Fibroblast of lung (primary cell): ENCODE data around the gene OR2A12.

Experiments used
- EZH2 ChIP-seq: IDR thresholded peaks from 2 replicates; pipeline ENCODE4 v1.5.1; 2012; ENCODE audit warnings: low read length, control low read depth, mild to moderate bottlenecking; ENCODE audit errors: missing control alignments
- TF ChIP-seq, protein P1 (sequence below), 2 donors: IDR thresholded peaks in 1 of 2; conservative IDR thresholded peaks in 1 of 2; 1 replicate in 1 of 2; 2 replicates in 1 of 2; pipeline ENCODE4 v1.5.1; 2011 to 2012; ENCODE audit warnings: low read length in 2 of 2, control low read depth in 1 of 2, inconsistent platforms in 1 of 2, low read depth in 1 of 2, mild to moderate bottlenecking in 1 of 2

- TF ChIP-seq, protein P1, sequence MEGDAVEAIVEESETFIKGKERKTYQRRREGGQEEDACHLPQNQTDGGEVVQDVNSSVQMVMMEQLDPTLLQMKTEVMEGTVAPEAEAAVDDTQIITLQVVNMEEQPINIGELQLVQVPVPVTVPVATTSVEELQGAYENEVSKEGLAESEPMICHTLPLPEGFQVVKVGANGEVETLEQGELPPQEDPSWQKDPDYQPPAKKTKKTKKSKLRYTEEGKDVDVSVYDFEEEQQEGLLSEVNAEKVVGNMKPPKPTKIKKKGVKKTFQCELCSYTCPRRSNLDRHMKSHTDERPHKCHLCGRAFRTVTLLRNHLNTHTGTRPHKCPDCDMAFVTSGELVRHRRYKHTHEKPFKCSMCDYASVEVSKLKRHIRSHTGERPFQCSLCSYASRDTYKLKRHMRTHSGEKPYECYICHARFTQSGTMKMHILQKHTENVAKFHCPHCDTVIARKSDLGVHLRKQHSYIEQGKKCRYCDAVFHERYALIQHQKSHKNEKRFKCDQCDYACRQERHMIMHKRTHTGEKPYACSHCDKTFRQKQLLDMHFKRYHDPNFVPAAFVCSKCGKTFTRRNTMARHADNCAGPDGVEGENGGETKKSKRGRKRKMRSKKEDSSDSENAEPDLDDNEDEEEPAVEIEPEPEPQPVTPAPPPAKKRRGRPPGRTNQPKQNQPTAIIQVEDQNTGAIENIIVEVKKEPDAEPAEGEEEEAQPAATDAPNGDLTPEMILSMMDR (conservative IDR thresholded peaks at IDR 0.05 in 1 of 2, IDR thresholded peaks at IDR 0.05 in 1 of 2; ENCODE audit: low read depth in 1 of 2, low read length in 2 of 2): no peak
- no peak for TF ChIP-seq EZH2
Observed at GRCh38 chr7:144037414-144038035, 48.6 kb upstream of the OR2A12 start.
